Ammon's horn (tissue), 1 donor: Measurements from ENCODE around the gene CLCN1.
"Not testable (repeated sequence)": the region's sequence is repeated elsewhere in the genome, so short reads cannot be mapped to it uniquely, and the experiment has no call there.

Experiments
- DNase-seq: peaks from one replicate; pipeline ENCODE4 v3.0.0-alpha.2; 2016; ENCODE audit warnings: low spot score

The CLCN1 gene

GRCh38 chr7:143315776-143316175 is at the start of gene CLCN1:
TSS of gene CLCN1 (plus strand) at chr7:143316111. CDS start at chr7:143316213, 102 bp downstream.
- DNase-seq = no peak

GRCh38 chr7:143269251-143269650 is 46.7 kb upstream of the CLCN1 start:
- no peak for DNase-seq

GRCh38 chr7:143271240-143271639 is 44.7 kb upstream of the CLCN1 start:
- no peak for DNase-seq

GRCh38 chr7:143272871-143273270 is 43.0 kb upstream of the CLCN1 start:
- no peak for DNase-seq

GRCh38 chr7:143279186-143280098 is 36.5 kb upstream of the CLCN1 start:
- peak; percentile 91 for DNase-seq

- no peak for DNase-seq
Observed at GRCh38 chr7:143280160-143280559, 35.8 kb upstream of the CLCN1 start.

GRCh38 chr7:143280566-143280965 is 35.3 kb upstream of the CLCN1 start:
- no peak for DNase-seq

- no peak for DNase-seq
Observed at GRCh38 chr7:143281529-143281928, 34.4 kb upstream of the CLCN1 start.

GRCh38 chr7:143282124-143282523 is 33.8 kb upstream of the CLCN1 start:
- no peak for DNase-seq

- DNase-seq = no peak
Observed at GRCh38 chr7:143283381-143283780, 32.5 kb upstream of the CLCN1 start.

- DNase-seq = peak; percentile 29
Observed at GRCh38 chr7:143284591-143285469, 31.1 kb upstream of the CLCN1 start, which contains the start of gene TMEM139. TSS of gene TMEM139 (plus strand) at chr7:143284958. CDS start at chr7:143285958, 1,000 bp downstream.

- DNase-seq = no peak
Observed at GRCh38 chr7:143285470-143285778, 30.5 kb upstream of the CLCN1 start.

- peak; percentile 85 for DNase-seq
Observed at GRCh38 chr7:143285806-143286521, 29.9 kb upstream of the CLCN1 start.

GRCh38 chr7:143286522-143286890 is 29.4 kb upstream of the CLCN1 start:
- peak; percentile 63 for DNase-seq

GRCh38 chr7:143287339-143287934 is 28.5 kb upstream of the CLCN1 start:
- no peak for DNase-seq

GRCh38 chr7:143287935-143288826 is 27.7 kb upstream of the CLCN1 start, which contains the start of gene CASP2:
TSS of gene CASP2 (plus strand) at chr7:143288351. CDS start at chr7:143288456, 105 bp downstream.
- peak; percentile 98 for DNase-seq

GRCh38 chr7:143288836-143289235 is 27.1 kb upstream of the CLCN1 start:
- DNase-seq = no peak

GRCh38 chr7:143289421-143289820 is 26.5 kb upstream of the CLCN1 start:
- DNase-seq = no peak

- not testable (repeated sequence) for DNase-seq
Observed at GRCh38 chr7:143289888-143290287, 26.0 kb upstream of the CLCN1 start.

- DNase-seq = no peak
Observed at GRCh38 chr7:143290293-143290692, 25.6 kb upstream of the CLCN1 start.

GRCh38 chr7:143292876-143293275 is 23.0 kb upstream of the CLCN1 start:
- DNase-seq = no peak
